ENCODE data around the gene PPP1R7. TPM values are rescaled to one million over a fixed set of nuclear protein-coding genes. Genes with fewer than 3 reads are reported as not detected.
A peak's percentile ranks its signal among the peaks of the same experiment; 100 is the strongest.

PPP1R7 gene
- total RNA-seq (10 to 100 TPM; 18.0 to 30.0 TPM), polyA plus RNA-seq (10 to 100 TPM; 28.0 to 45.8 TPM)

GRCh38 chr2:241149925-241150659, at the start of gene PPP1R7:
Gene PPP1R7 (plus strand): TSS chr2:241150467. CDS start chr2:241150496, 29 bp downstream.
- Histone ChIP-seq H3K27me3 (ENCODE audit: control insufficient read depth in 4 of 4, insufficient read depth in 4 of 4, low read length in 3 of 4) (no peaks in the 10 kb centered on the region), H3K9me3 (ENCODE audit: control insufficient read depth in 4 of 4, low read length in 3 of 4) (no peaks in the 10 kb centered on the region), H3K27ac (ENCODE audit: low read depth in 1 of 2, low read length in 2 of 2) (peak within 1 kb of the TSS; percentile 55 to 64), H3K4me1 (ENCODE audit: control insufficient read depth in 4 of 4, insufficient read depth in 4 of 4, low read length in 3 of 4) (peaks cover 3 to 26% (median 19%) of the 10 kb centered on the region in 4 donors), H3K4me3 (ENCODE audit: low read depth in 1 of 3, low read length in 3 of 3) (peak within 1 kb of the TSS; percentile 83 to 98 (median 96)), H3K9ac (ENCODE audit: low read depth in 1 of 2, low read length in 2 of 2) (peak within 1 kb of the TSS in 1 of 2 donors; percentile 24), H3K36me3 (ENCODE audit: control insufficient read depth in 4 of 4, insufficient read depth in 3 of 4, low read depth in 1 of 4, low read length in 3 of 4) (peaks cover 0 to 3% (median 2%) of the 10 kb centered on the region in 4 donors)
- TF ChIP-seq SP1 (IDR thresholded peaks at IDR 0.05) (peak; percentile 71), GABPA (IDR thresholded peaks at IDR 0.05 in 1 of 2, conservative IDR thresholded peaks at IDR 0.05 in 1 of 2) (peak in 1 of 2 donors; percentile 76), ATF3 (IDR thresholded peaks at IDR 0.05) (no peak), CTCF (IDR thresholded peaks at IDR 0.05; ENCODE audit: low read depth, low read length, missing input control) (peak; percentile 9), REST (IDR thresholded peaks at IDR 0.05) (peak; percentile 23), ZBTB33 (IDR thresholded peaks at IDR 0.05) (no peak), FOXA1 (IDR thresholded peaks at IDR 0.05) (no peak), JUND (IDR thresholded peaks at IDR 0.05) (no peak), YY1 (IDR thresholded peaks at IDR 0.05) (peak; percentile 98), HNF4G (IDR thresholded peaks at IDR 0.05) (no peak), TAF1 (conservative IDR thresholded peaks at IDR 0.05) (no peak), RAD21 (IDR thresholded peaks at IDR 0.05) (peak; percentile 41 to 53), RXRA (IDR thresholded peaks at IDR 0.05) (no peak), EGR1 (IDR thresholded peaks at IDR 0.05; ENCODE audit: low read depth in 2 of 2) (no peak), HNF4A (conservative IDR thresholded peaks at IDR 0.05) (no peak), FOXA2 (IDR thresholded peaks at IDR 0.05) (no peak), MAX (IDR thresholded peaks at IDR 0.05) (peak; percentile 43), NR2F2 (IDR thresholded peaks at IDR 0.05) (no peak)
- DNase-seq (ENCODE audit: low spot score): peak; percentile 92
- under 1% methylated on average over 73 of the region's 73 CpGs for whole genome bisulfite sequencing

Data from liver (tissue), 9 donors.